Measurements from ENCODE around the gene BRF1.

- TF ChIP-seq EZH2phosphoT487 (IDR thresholded peaks at IDR 0.05; ENCODE audit: low read depth, severe bottlenecking, unreplicated experiment) (no peak), CTCF (IDR thresholded peaks at IDR 0.05; ENCODE audit: poor library complexity) (no peak)
Observed at GRCh38 chr14:105301103-105301914, 508 bp upstream of the BRF1 start.

Measured in hepatocyte (in vitro differentiated cells).